Stomach (tissue), 9 donors: ENCODE data around the gene USP6NL. TPM values are rescaled to one million over a fixed set of nuclear protein-coding genes. Genes with fewer than 3 reads are reported as not detected.

Experiments
- DNase-seq, 2 donors: peaks; one replicate each; pipeline versions ENCODE4 v3.0.0 to v3.0.0-alpha.2; 2013 to 2019
- H3K27ac ChIP-seq, 5 donors: fragments of 200-600 bp in 4 of 5; sonication (generic) in 4 of 5; one replicate each; pipeline ENCODE4 v1.5.1; 2013 to 2019; ENCODE audit warnings: mild to moderate bottlenecking in 1 of 5, moderate library complexity in 1 of 5
- H3K27me3 ChIP-seq, 3 donors: fragments of 200-600 bp; sonication (generic); one replicate each; pipeline ENCODE4 v1.5.1; 2017 to 2019; ENCODE audit warnings: mixed run types in 1 of 3
- H3K36me3 ChIP-seq, 4 donors: fragments of 200-600 bp; sonication (generic); 1 replicate in 3 of 4; 2 replicates in 1 of 4; pipeline ENCODE4 v1.5.1; 2016 to 2019
- H3K4me1 ChIP-seq, 4 donors: fragments of 200-600 bp; sonication (generic); one replicate each; pipeline ENCODE4 v1.5.1; 2016 to 2019
- H3K4me3 ChIP-seq, 4 donors: fragments of 200-600 bp; sonication (generic) in 3 of 4; one replicate each; pipeline ENCODE4 v1.5.1; 2016 to 2019; ENCODE audit warnings: mild to moderate bottlenecking in 1 of 4
- H3K9me3 ChIP-seq, 4 donors: fragments of 200-600 bp; sonication (generic); one replicate each; pipeline ENCODE4 v1.5.1; 2016 to 2019
- CTCF ChIP-seq, 7 experiments: fragments of 450-650 bp in 4 of 7; fragments of 200-600 bp in 3 of 7; sonication (generic) in 3 of 7; IDR thresholded peaks; one replicate each; pipeline ENCODE4 v1.5.1; 2016 to 2019; ENCODE audit warnings: antibody characterized with exemption in 7 of 7, control low read depth in 2 of 7, mild to moderate bottlenecking in 1 of 7
- EP300 ChIP-seq: sonication (generic); formaldehyde crosslinking; IDR thresholded peaks from one replicate; pipeline ENCODE4 v1.6.1; 2017; ENCODE audit warnings: antibody characterized with exemption
- POLR2A ChIP-seq, 4 donors: fragments of 450-650 bp; IDR thresholded peaks; one replicate each; pipeline ENCODE4 v1.6.1; 2016; ENCODE audit warnings: antibody characterized with exemption in 4 of 4, control low read depth in 2 of 4, mild to moderate bottlenecking in 1 of 4, moderate library complexity in 1 of 4
- POLR2AphosphoS5 ChIP-seq, 3 donors: sonication (generic); formaldehyde crosslinking; IDR thresholded peaks; one replicate each; pipeline ENCODE4 v1.6.1; 2016; ENCODE audit warnings: antibody characterized with exemption in 3 of 3
- WGBS, 5 donors: extraction: QIAGEN DNeasy Blood & Tissue Kit in 3 of 5; methylation state at CpG; one replicate each; pipeline versions ENCODE4 v1.1.5 to v1.1.7; 2013 to 2018; 5-methylcytosine and 5-hydroxymethylcytosine counted together
- intact Hi-C: fragments of 100-400 bp; cut with DNase I; formaldehyde crosslinking; loops from one replicate; pipeline ENCODE4 v1.15.1; 2023; ENCODE audit warnings: low total_unique reads
- polyA plus RNA-seq, 3 donors: library from polyadenylated mRNA; stranded (reverse); fragments of 200-250 nt; gene quantifications; one replicate each; pipeline ENCODE4 v1.2.3, GENCODE V29; 2013
- total RNA-seq, 5 donors: library from RNA; depleted of rRNA; stranded (reverse); fragments of >200 nt; gene quantifications; one replicate each; pipeline versions ENCODE4 v1.1.0 to v1.2.3, GENCODE V29; 2014 to 2016
- donor health status: healthy with polysubstance abuse.
- donor health status: Bipolar disorder and iron deficiency.
- donor health status: healthy.

Gene USP6NL
- total and polyA plus RNA-seq, 8 donors, result 4.7 to 31.5 (median 6.3) TPM

GRCh38 chr10:11450427-11450826 lies 161.0 kb downstream of the USP6NL start:
- Histone ChIP-seq H3K36me3 (no peaks in the 10 kb centered on the region), H3K27ac (no peak overlapping the region), H3K4me3 (no peak overlapping the region), H3K9me3 (no peaks in the 10 kb centered on the region), H3K27me3 (peaks cover 0 to 20% (median 0%) of the 10 kb centered on the region in 3 donors), H3K4me1 (peaks cover 0 to 9% (median 3%) of the 10 kb centered on the region in 4 donors)
- intact Hi-C loops, result no loop called here
- no peak for DNase-seq
- TF ChIP-seq POLR2AphosphoS5 (IDR thresholded peaks at IDR 0.05) (no peak), EP300 (no peak), POLR2A (IDR thresholded peaks at IDR 0.05) (no peak), CTCF (IDR thresholded peaks at IDR 0.05) (no peak)
- WGBS, 5 donors, result 27 to 46% (median 30%) methylated on average over 6 of the region's 6 CpGs

GRCh38 chr10:11449761-11450160 lies 161.7 kb downstream of the USP6NL start:
- Histone ChIP-seq H3K27me3 (peaks cover 0 to 20% (median 0%) of the 10 kb centered on the region in 3 donors), H3K9me3 (no peaks in the 10 kb centered on the region), H3K4me3 (no peak overlapping the region), H3K36me3 (no peaks in the 10 kb centered on the region), H3K27ac (no peak overlapping the region), H3K4me1 (peaks cover 0 to 9% (median 3%) of the 10 kb centered on the region in 4 donors)
- no peak for DNase-seq
- 69 to 80% (median 76%) methylated on average over 8 of the region's 8 CpGs for WGBS, 5 donors
- no peak for TF ChIP-seq POLR2AphosphoS5 (IDR thresholded peaks at IDR 0.05)
- no peak for TF ChIP-seq EP300
- TF ChIP-seq CTCF (IDR thresholded peaks at IDR 0.05), result no peak
- TF ChIP-seq POLR2A (IDR thresholded peaks at IDR 0.05), result no peak
- intact Hi-C loops, result no loop called here

GRCh38 chr10:11448545-11449244 lies 162.8 kb downstream of the USP6NL start:
- H3K36me3 ChIP-seq, result no peaks in the 10 kb centered on the region
- WGBS, 5 donors, result 52 to 58% (median 53%) methylated on average over 12 of the region's 12 CpGs
- H3K9me3 ChIP-seq, result no peaks in the 10 kb centered on the region
- intact Hi-C loops, result no loop called here
- no peak overlapping the region for H3K27ac ChIP-seq
- peaks cover 0 to 9% (median 3%) of the 10 kb centered on the region in 4 donors for H3K4me1 ChIP-seq
- peaks cover 0 to 20% (median 0%) of the 10 kb centered on the region in 3 donors for H3K27me3 ChIP-seq
- TF ChIP-seq POLR2A (IDR thresholded peaks at IDR 0.05), result no peak
- no peak for TF ChIP-seq POLR2AphosphoS5 (IDR thresholded peaks at IDR 0.05)
- no peak for TF ChIP-seq EP300
- TF ChIP-seq CTCF (IDR thresholded peaks at IDR 0.05), result no peak
- no peak overlapping the region for H3K4me3 ChIP-seq
- DNase-seq, result no peak

GRCh38 chr10:11448190-11448544 lies 163.3 kb downstream of the USP6NL start:
- WGBS, 5 donors, result 45 to 57% (median 57%) methylated on average over 8 of the region's 8 CpGs
- H3K4me3 ChIP-seq, result no peak overlapping the region
- no peak overlapping the region for H3K27ac ChIP-seq
- H3K27me3 ChIP-seq, result peaks cover 0 to 20% (median 0%) of the 10 kb centered on the region in 3 donors
- no peaks in the 10 kb centered on the region for H3K36me3 ChIP-seq
- no peaks in the 10 kb centered on the region for H3K9me3 ChIP-seq
- no peak for DNase-seq
- TF ChIP-seq EP300 (no peak), POLR2A (IDR thresholded peaks at IDR 0.05) (no peak), CTCF (IDR thresholded peaks at IDR 0.05) (no peak), POLR2AphosphoS5 (IDR thresholded peaks at IDR 0.05) (no peak)
- H3K4me1 ChIP-seq, result peaks cover 0 to 9% (median 3%) of the 10 kb centered on the region in 4 donors
- intact Hi-C loops, result no loop called here
